NK-92 (cell line): ENCODE results near the gene PTS.

ENCODE experiments used
- DNase-seq: peaks from one replicate; lab custom pipeline; 2025; ENCODE audit not compliant: unreplicated experiment; lab: John Stamatoyannopoulos, UW

Gene PTS

GRCh38 chr11:112221274-112221835 is 4.9 kb upstream of the PTS start:
- DNase-seq, result no peak

GRCh38 chr11:112222303-112222702 is 3.9 kb upstream of the PTS start:
- no peak for DNase-seq

- no peak for DNase-seq
These were observed 3.1 kb upstream of the PTS start for GRCh38 chr11:112223121-112223520.

DNA sequence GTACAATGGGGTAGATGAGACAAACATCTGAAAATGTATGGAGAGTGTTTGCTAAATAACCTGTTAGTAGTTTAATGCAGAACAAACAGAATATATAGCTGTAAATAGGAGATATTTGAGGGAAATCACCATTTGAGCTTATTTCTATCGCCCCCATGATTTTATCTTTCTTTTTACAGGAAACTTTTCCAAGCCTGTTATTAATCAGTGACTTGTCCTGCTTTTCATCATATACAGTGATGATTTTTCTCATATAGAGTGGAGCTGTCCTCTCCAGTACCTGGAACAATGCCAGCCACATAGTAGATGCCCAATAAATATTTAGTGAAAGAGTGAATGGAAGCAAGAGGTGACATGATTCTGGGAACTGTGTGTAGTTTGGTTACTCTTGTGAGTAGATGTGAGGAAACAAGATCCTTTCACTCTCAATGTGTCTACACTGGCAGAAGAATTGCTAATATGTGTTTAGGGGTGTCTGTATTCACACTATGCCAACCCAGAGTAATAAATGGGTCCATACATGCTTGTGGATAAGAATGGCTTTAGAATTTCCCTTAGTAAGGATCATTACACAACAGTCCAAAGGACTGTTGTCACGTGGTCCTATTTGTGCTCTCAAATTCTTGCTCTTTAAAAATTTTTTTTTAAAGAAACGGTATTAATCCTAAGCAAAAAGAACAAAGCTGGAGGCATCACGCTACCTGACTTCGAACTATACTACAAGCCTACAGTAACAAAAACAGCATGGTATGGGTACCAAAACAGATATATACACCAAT is 2.3 kb upstream of the PTS start:
- no peak for DNase-seq

DNA sequence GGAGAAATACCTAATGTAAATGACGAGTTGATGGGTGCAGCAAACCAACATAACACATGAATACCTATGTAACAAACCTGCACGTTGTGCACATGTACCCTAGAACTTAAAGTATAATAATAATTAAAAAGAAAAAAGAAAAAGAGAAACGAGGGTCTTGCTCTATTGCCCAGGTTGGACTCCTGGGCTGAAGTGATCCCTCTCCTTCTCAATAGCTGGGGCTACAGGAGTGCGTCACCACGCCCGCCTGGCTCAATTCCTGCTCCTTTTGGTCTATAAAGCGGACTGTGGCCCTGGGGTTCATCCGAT is 521 bp upstream of the PTS start:
- DNase-seq, result no peak

- no peak for DNase-seq
These were observed 688 bp downstream of the PTS start for GRCh38 chr11:112226831-112227401.

- no peak for DNase-seq
These were observed 1.2 kb downstream of the PTS start for GRCh38 chr11:112227471-112227870.

- DNase-seq, result no peak
These were observed 2.5 kb downstream of the PTS start for GRCh38 chr11:112228706-112229105.

DNA sequence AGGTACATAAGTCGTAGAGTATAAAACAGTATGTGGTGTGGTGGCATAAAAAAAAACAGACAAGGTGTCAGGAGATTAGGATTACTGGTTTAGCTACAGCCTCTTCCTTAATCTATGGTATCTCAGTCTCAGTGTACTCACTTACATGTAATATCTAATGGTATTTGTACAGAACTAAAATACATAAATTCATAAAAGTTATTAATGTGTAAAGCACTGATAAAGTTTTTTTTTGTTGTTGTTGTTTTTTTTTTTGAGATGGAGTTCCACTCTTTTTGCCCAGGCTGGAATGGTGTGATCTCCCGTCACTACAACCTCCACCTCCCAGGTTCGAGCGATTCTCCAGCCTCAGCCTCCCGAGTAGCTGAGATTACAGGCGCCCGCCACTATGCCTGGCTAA is 2.9 kb downstream of the PTS start:
- no peak for DNase-seq

- no peak for DNase-seq
These were observed 3.7 kb downstream of the PTS start for GRCh38 chr11:112229746-112230433.

DNA sequence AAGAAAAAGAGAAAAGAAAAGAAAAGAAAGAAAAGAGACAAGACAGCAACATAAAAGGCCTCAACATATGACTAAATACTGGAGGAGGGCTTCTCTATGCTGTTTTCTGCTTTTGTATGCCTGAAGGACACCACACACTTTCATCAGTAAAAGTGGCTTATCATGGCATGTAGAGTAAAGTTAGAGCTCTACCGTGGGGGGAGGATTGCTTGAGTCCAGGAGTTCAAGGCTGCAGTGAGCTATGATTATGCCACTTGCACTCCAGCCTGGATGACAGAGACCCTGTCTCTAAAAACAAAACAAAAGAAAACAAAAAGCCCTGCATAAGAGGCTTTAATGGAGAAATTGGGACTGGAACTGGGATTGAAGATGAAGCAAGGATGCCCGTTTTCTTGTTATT is 5.7 kb downstream of the PTS start:
- DNase-seq, result no peak

GRCh38 chr11:112235750-112236390 is 9.6 kb downstream of the PTS start:
- DNase-seq, result no peak

DNA sequence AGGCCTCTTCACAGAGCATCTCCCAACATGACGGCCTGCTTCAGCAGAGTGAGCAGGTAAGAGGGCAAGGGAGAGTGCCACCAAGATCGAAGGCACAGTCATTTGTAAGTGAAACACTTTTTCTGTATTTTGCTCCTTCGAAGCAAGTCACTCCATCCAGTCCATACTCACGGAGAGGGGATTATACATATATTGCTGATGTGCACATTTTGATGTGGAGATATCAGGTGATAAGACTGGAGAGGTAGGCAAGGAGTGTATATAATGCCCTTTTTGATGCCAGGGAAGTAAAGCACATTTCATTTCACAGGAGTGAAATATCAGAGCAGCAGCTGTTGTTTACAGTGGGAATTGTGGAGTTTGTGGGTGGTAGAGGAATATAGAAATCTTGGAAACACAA is 11.2 kb downstream of the PTS start:
- no peak for DNase-seq

DNA sequence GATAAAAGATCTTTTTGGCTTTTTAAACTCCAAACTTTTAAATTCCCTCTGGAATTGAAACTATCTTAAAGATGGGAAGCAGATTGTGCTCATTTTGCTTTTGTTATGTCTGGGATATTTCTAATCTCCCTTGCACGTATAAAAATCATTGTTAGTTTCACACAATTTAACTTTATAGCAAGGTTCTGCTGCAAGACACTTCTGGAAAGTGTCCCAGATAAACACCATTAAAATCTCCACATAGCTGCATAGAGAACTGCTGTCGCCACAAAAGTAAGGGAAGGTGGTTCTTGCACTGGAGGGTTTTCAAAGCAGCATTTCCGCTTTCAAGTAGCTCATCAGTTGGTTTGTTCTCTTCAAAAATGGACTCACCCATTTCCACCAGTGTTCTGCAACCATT is 11.8 kb downstream of the PTS start:
- no peak for DNase-seq

- no peak for DNase-seq
These were observed 15.3 kb downstream of the PTS start for GRCh38 chr11:112241486-112241885.

GRCh38 chr11:112247201-112247600 is 21.0 kb downstream of the PTS start:
- DNase-seq, result no peak

- no peak for DNase-seq
These were observed 22.0 kb downstream of the PTS start for GRCh38 chr11:112248201-112248600.

GRCh38 chr11:112249871-112250610 is 23.8 kb downstream of the PTS start:
- no peak for DNase-seq

DNA sequence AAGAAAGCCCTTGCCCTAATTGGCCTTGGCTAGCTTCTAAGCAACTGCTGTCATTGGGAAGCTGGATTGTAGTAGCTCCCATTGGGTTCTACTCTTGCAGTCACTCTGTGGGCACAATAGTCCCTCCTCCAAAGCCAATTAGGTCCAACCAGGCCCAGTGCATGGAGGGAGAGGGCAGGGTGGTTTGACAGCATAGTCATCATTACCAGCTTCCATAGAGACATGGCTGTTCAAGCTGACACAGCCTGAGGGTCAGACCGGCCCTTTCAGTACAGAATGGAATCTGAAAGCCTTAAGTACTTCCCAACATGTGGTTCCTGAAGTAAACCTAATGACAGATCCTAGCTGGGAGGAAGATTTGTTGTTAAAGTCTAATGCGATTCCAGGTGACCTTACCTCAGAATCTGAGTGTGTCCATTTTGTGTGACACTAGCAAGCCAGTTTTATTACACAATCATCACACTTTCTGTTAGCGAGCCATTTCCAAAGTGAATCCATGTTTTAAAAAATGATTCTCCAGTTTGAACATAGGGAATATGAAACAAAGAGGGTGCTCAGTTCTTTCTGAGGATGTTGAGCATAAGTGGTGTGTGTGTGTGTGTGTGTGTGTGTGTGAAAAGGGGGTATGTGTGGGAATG is 27.5 kb downstream of the PTS start:
- no peak for DNase-seq

- no peak for DNase-seq
These were observed 29.0 kb downstream of the PTS start for GRCh38 chr11:112255067-112255720.
